ENCODE data around the gene SERINC5. TPM values are rescaled to one million over a fixed set of nuclear protein-coding genes. Genes with fewer than 3 reads are reported as not detected.

SERINC5 gene
- total RNA-seq, 1 donor from 2014 or later = 14.8 TPM

Other genes starting within 250 kb of the SERINC5 start
- 0.28 and 1.4 TPM in 2 replicates for gene THBS4, start 220.7 kb downstream of the SERINC5 start, total RNA-seq
- not detected in 2 replicates for gene SPZ1, start 64.0 kb upstream of the SERINC5 start, total RNA-seq
- 44.1 and 52.5 TPM in 2 replicates for gene ZFYVE16, start 152.0 kb upstream of the SERINC5 start, total RNA-seq
- 2.6 and 3.0 TPM in 2 replicates for gene FAM151B, start 232.1 kb upstream of the SERINC5 start, total RNA-seq